Esophagus muscularis mucosa (tissue), 4 donors: ENCODE results near the gene DLG4. TPM values are rescaled to one million over a fixed set of nuclear protein-coding genes. Genes with fewer than 3 reads are reported as not detected.

Experiments used
- small RNA-seq, 3 donors: library from RNA; depleted of rRNA; stranded (forward); fragments of <200 nt; gene quantifications; one replicate each; pipeline ENCODE3, GENCODE V24; 2016
- total RNA-seq, 4 donors: library from RNA; depleted of rRNA; stranded (reverse); fragments of >200 nt; gene quantifications; one replicate each; pipeline versions ENCODE4 v1.1.0 to v1.2.1, GENCODE V29; 2016

Gene DLG4
- total RNA-seq, 4 donors from 2014 or later, result 12.3 to 21.4 (median 16.5) TPM

Small RNA genes lying within 50 kb of the gene (small RNA-seq; reads per million reads assigned to genes)
- gene AC120057.4 (0 reads per million in 3 donors), gene MIR324 (4.9 to 8.9 (median 7.2) reads per million in 3 donors), gene RF00019 (0 reads per million in 3 donors)

Other genes with a start within 250 kb of the DLG4 start
- under 1 TPM in 1 of 4 donors, not detected in 3; 0.17 TPM for gene ALOX12, start 223.8 kb downstream of the DLG4 start, total RNA-seq
- 100 to 1,000 TPM in 3 of 4 donors, 10 to 100 TPM in 1; 84.7 to 204 (median 172) TPM for gene RNASEK, start 207.2 kb downstream of the DLG4 start, total RNA-seq
- 1 to 10 TPM in 3 of 4 donors, under 1 TPM in 1; 0.83 to 5.0 (median 3.2) TPM for gene BCL6B, start 196.8 kb downstream of the DLG4 start, total RNA-seq
- 1 to 10 TPM in 1 of 4 donors, under 1 TPM in 3; 0.19 to 1.2 (median 0.65) TPM for gene SLC16A13, start 183.8 kb downstream of the DLG4 start, total RNA-seq
- gene SLC16A11, start 175.7 kb downstream of the DLG4 start, total RNA-seq, result under 1 TPM in 3 of 4 donors, not detected in 1; 0.17 to 0.99 (median 0.26) TPM
- gene CLEC10A, start 139.6 kb downstream of the DLG4 start, total RNA-seq, result 10 to 100 TPM in 3 of 4 donors, 1 to 10 TPM in 1; 3.0 to 14.0 (median 13.1) TPM
- gene ASGR2, start 105.0 kb downstream of the DLG4 start, total RNA-seq, result 1 to 10 TPM in 1 of 4 donors, under 1 TPM in 2, not detected in 1; 0.32 to 1.5 (median 0.42) TPM
- 1 to 10 TPM in 1 of 4 donors, under 1 TPM in 1, not detected in 2; 0.52 to 2.5 TPM for gene ASGR1, start 40.5 kb downstream of the DLG4 start, total RNA-seq
- gene ACADVL, start 102 bp upstream of the DLG4 start, total RNA-seq, result 100 to 1,000 TPM; 250 to 662 (median 544) TPM
- gene DVL2, start 14.7 kb upstream of the DLG4 start, total RNA-seq, result 10 to 100 TPM; 34.5 to 55.5 (median 43.7) TPM
- 10 to 100 TPM; 21.6 to 38.1 (median 24.8) TPM for gene PHF23, start 19.6 kb upstream of the DLG4 start, total RNA-seq
- gene GABARAP, start 22.6 kb upstream of the DLG4 start, total RNA-seq, result 100 to 1,000 TPM; 360 to 524 (median 408) TPM
- gene CTDNEP1, start 31.9 kb upstream of the DLG4 start, total RNA-seq, result 10 to 100 TPM; 41.5 to 66.5 (median 46.6) TPM
- 10 to 100 TPM; 24.9 to 33.3 (median 27.8) TPM for gene ELP5, start 32.4 kb upstream of the DLG4 start, total RNA-seq
- 1 to 10 TPM; 1.7 to 3.4 (median 2.1) TPM for gene CLDN7, start 42.6 kb upstream of the DLG4 start, total RNA-seq
- gene SLC2A4, start 61.9 kb upstream of the DLG4 start, total RNA-seq, result 100 to 1,000 TPM; 144 to 197 (median 157) TPM
- gene YBX2, start 74.8 kb upstream of the DLG4 start, total RNA-seq, result 1 to 10 TPM; 3.6 to 8.7 (median 4.4) TPM
- 100 to 1,000 TPM; 145 to 214 (median 204) TPM for gene EIF5A, start 87.8 kb upstream of the DLG4 start, total RNA-seq
- 100 to 1,000 TPM in 1 of 4 donors, 10 to 100 TPM in 3; 89.6 to 112 (median 90.2) TPM for gene GPS2, start 95.5 kb upstream of the DLG4 start, total RNA-seq
- gene NEURL4, start 109.5 kb upstream of the DLG4 start, total RNA-seq, result 10 to 100 TPM; 13.9 to 27.0 (median 20.6) TPM
- 10 to 100 TPM in 1 of 4 donors, 1 to 10 TPM in 3; 2.1 to 11.4 (median 4.6) TPM for gene ACAP1, start 116.7 kb upstream of the DLG4 start, total RNA-seq
- gene KCTD11, start 132.3 kb upstream of the DLG4 start, total RNA-seq, result 10 to 100 TPM in 2 of 4 donors, 1 to 10 TPM in 2; 9.1 to 18.2 (median 13.3) TPM
- gene TMEM95, start 135.3 kb upstream of the DLG4 start, total RNA-seq, result under 1 TPM in 1 of 4 donors, not detected in 3; 0.42 TPM
- 1 to 10 TPM; 2.9 to 7.5 (median 5.6) TPM for gene TNK1, start 161.3 kb upstream of the DLG4 start, total RNA-seq
- gene PLSCR3, start 174.7 kb upstream of the DLG4 start, total RNA-seq, result 10 to 100 TPM; 17.7 to 39.9 (median 24.3) TPM
- gene TMEM256, start 184.3 kb upstream of the DLG4 start, total RNA-seq, result 100 to 1,000 TPM in 1 of 4 donors, 10 to 100 TPM in 3; 59.6 to 121 (median 74.7) TPM
- 10 to 100 TPM; 12.0 to 30.2 (median 19.0) TPM for gene NLGN2, start 188.0 kb upstream of the DLG4 start, total RNA-seq
- not detected for gene SPEM1, start 200.5 kb upstream of the DLG4 start, total RNA-seq
- not detected for gene SPEM2, start 205.8 kb upstream of the DLG4 start, total RNA-seq
- gene SPEM3, start 209.0 kb upstream of the DLG4 start, total RNA-seq, result not detected
- gene TMEM102, start 215.6 kb upstream of the DLG4 start, total RNA-seq, result 1 to 10 TPM; 1.2 to 6.1 (median 3.5) TPM
- 1 to 10 TPM in 2 of 4 donors, under 1 TPM in 1, not detected in 1; 0.50 to 1.9 (median 1.3) TPM for gene FGF11, start 219.7 kb upstream of the DLG4 start, total RNA-seq
- 10 to 100 TPM in 1 of 4 donors, 1 to 10 TPM in 3; 5.0 to 12.8 (median 8.1) TPM for gene CHRNB1, start 225.2 kb upstream of the DLG4 start, total RNA-seq